Neural cell (in vitro differentiated cells): ENCODE data around the gene CPA1.

ENCODE experiments used
- RAD21 ChIP-seq: fragments of 450-650 bp; conservative IDR thresholded peaks from 2 replicates; pipeline ENCODE4 v1.6.1; 2014; ENCODE audit warnings: antibody characterized with exemption, mild to moderate bottlenecking, moderate library complexity
- TF ChIP-seq, protein P1 (sequence below): fragments of 450-650 bp; IDR thresholded peaks from 2 replicates; pipeline ENCODE4 v1.5.1; 2014; ENCODE audit warnings: antibody characterized with exemption, mild to moderate bottlenecking, moderate library complexity; ENCODE audit not compliant: poor library complexity, severe bottlenecking

DNA sequence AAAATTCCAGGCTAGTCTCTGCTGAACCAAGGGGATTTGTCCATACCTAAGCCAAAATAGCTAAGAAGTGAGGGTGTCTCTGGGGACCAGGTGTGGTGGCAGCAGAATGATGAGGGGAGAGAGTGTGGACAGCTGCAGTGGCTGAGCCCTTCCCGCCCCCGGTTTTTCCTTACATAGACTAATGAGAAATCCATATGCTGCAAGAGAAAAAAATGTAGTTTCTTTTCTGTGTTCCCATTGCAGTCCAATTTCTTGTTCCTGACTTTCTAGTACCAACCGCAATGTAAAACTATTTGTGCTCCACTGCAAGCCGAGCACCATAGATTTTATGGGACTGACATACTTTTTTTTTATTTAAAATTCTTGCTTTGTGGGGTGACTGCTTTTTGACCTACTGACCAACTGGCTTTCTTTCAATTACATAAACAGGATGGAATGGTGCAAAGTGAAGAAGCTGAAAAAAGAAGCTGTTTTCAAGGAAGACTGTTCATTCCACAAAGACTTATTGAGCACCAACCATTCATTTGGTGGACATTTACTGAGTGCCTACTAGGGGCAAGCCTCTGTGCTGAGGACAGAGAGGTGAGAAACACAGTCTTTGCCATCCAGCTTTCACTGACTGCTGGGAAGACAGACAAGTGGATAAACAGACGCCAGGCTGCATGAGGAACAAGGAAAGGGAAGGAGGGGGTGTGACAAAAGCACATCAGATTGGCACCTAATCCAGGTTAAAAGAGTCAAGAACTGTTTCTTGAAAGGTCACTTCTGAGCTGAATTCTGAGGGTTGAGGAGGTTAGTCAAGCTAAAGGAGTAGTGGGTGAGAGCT is 50.8 kb downstream of the CPA1 start:
- no peak for TF ChIP-seq RAD21
- TF ChIP-seq, protein P1, sequence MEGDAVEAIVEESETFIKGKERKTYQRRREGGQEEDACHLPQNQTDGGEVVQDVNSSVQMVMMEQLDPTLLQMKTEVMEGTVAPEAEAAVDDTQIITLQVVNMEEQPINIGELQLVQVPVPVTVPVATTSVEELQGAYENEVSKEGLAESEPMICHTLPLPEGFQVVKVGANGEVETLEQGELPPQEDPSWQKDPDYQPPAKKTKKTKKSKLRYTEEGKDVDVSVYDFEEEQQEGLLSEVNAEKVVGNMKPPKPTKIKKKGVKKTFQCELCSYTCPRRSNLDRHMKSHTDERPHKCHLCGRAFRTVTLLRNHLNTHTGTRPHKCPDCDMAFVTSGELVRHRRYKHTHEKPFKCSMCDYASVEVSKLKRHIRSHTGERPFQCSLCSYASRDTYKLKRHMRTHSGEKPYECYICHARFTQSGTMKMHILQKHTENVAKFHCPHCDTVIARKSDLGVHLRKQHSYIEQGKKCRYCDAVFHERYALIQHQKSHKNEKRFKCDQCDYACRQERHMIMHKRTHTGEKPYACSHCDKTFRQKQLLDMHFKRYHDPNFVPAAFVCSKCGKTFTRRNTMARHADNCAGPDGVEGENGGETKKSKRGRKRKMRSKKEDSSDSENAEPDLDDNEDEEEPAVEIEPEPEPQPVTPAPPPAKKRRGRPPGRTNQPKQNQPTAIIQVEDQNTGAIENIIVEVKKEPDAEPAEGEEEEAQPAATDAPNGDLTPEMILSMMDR: no peak
